ENCODE results near the gene R3HCC1L. TPM values are rescaled to one million over a fixed set of nuclear protein-coding genes. Genes with fewer than 3 reads are reported as not detected.

R3HCC1L gene
- total and polyA plus RNA-seq, 10 of the 15 experiments (the other 5 are each of a cell fraction or from before 2014, with no cell fraction given) = 11.3 to 20.3 (median 15.3) TPM

GRCh38 chr10:98244141-98244540 is 109.7 kb downstream of the R3HCC1L start (continued):
- no peak for TF ChIP-seq NKRF (conservative IDR thresholded peaks at IDR 0.05)
- TF ChIP-seq CBX3 (IDR thresholded peaks at IDR 0.05; ENCODE audit: borderline replicate concordance, low read depth) = no peak
- no peak for TF ChIP-seq YBX1 (IDR thresholded peaks at IDR 0.05)
- TF ChIP-seq FOXK2 (IDR thresholded peaks at IDR 0.05) = no peak

- intact Hi-C loops (cut with micrococcal nuclease; ENCODE audit: unreplicated experiment) = no loop called here
- Histone ChIP-seq H3K4me2 (ENCODE audit: control insufficient read depth, insufficient read depth) (no peak overlapping the region), H4K20me1 (ENCODE audit: control insufficient read depth, insufficient read depth) (no peaks in the 10 kb centered on the region), H2AFZ (ENCODE audit: control insufficient read depth, low read depth, low read length) (no peak overlapping the region), H3K79me2 (ENCODE audit: control insufficient read depth, insufficient read depth, low read length) (no peaks in the 10 kb centered on the region), H3K9me3 (replicated peaks; ENCODE audit: control insufficient read depth, insufficient read depth, low read length) (no peaks in the 10 kb centered on the region), H3K4me3 (no peak overlapping the region), H3K27ac (ENCODE audit: control insufficient read depth, insufficient read depth) (no peak overlapping the region), H3K4me1 (ENCODE audit: control insufficient read depth, insufficient read depth, low read length) (no peaks in the 10 kb centered on the region), H3K27me3 (replicated peaks in 1 of 2; ENCODE audit: control insufficient read depth in 2 of 2, insufficient read depth in 2 of 2, low read length in 1 of 2) (no peaks in the 10 kb centered on the region), H3K36me3 (ENCODE audit: control insufficient read depth in 2 of 2, insufficient read depth in 2 of 2, low read length in 1 of 2) (peaks cover 3 to 29% of the 10 kb centered on the region in 2 experiments), H3K9ac (ENCODE audit: control insufficient read depth, insufficient read depth, low read length) (no peak overlapping the region)
- ChIA-PET POLR2A (no interaction called here), RAD21 (ENCODE audit: unreplicated experiment) (no interaction called here), CTCF (interaction anchor here (0.6 to 1.2 kb wide), 4 partner anchors 74 to 214 kb away, joined by 3 read pairs; no protein-coding TSS in a partner anchor), SMC1A (ENCODE audit: uncharacterized antibody, unreplicated experiment) (no interaction called here)
- WGBS (ENCODE audit: insufficient coverage, insufficient replicate concordance, low lambda C conversion rate, missing lambda C conversion rate) = 97% methylated on average over 2 of the region's 2 CpGs
- FAIRE-seq = no peak
- ATAC-seq = no peak
- in situ Hi-C loops (cut with MboI) = no loop called here
- no peak for DNase-seq (ENCODE audit: low read depth, low spot score)
- BruUV-seq (replicated peaks) = no TSS peak
- TF ChIP-seq NFYA (IDR thresholded peaks at IDR 0.05; ENCODE audit: borderline replicate concordance, low read depth, low read length) = no peak
- TF ChIP-seq SREBF2 (IDR thresholded peaks at IDR 0.05; ENCODE audit: low read length) = no peak
- TF ChIP-seq CTCF (IDR thresholded peaks at IDR 0.05 in 2 of 3, conservative IDR thresholded peaks at IDR 0.05 in 1 of 3; ENCODE audit: control insufficient read depth in 2 of 3, extremely low read depth in 1 of 3, insufficient read depth in 1 of 3, low read depth in 3 of 3, low read length in 3 of 3) = no peak
- no peak for TF ChIP-seq SKIL (IDR thresholded peaks at IDR 0.05; ENCODE audit: low read depth, poor library complexity, severe bottlenecking)
- TF ChIP-seq ZZZ3 (IDR thresholded peaks at IDR 0.05; ENCODE audit: control insufficient read depth, insufficient read length, low read depth) = no peak
- TF ChIP-seq CREM (IDR thresholded peaks at IDR 0.05; ENCODE audit: low read depth) = no peak
- no peak for TF ChIP-seq SIN3A (IDR thresholded peaks at IDR 0.05; ENCODE audit: low read depth, low read length)
- no peak for TF ChIP-seq NRF1 (conservative IDR thresholded peaks at IDR 0.05; ENCODE audit: low read depth, low read length)
- no peak for TF ChIP-seq MTA2 (IDR thresholded peaks at IDR 0.05; ENCODE audit: low read depth)
- TF ChIP-seq FOXM1 (IDR thresholded peaks at IDR 0.05; ENCODE audit: low read depth, low read length) = no peak
- TF ChIP-seq MYB (IDR thresholded peaks at IDR 0.05; ENCODE audit: borderline replicate concordance, low read depth, low read length) = no peak
- no peak for TF ChIP-seq ZNF24 (IDR thresholded peaks at IDR 0.05)
- no peak for TF ChIP-seq DPF2 (IDR thresholded peaks at IDR 0.05)
- no peak for TF ChIP-seq SMAD5 (IDR thresholded peaks at IDR 0.05; ENCODE audit: low read depth)
- TF ChIP-seq BCL11A (IDR thresholded peaks at IDR 0.05; ENCODE audit: low read depth, low read length) = no peak
- no peak for TF ChIP-seq NR2C2 (IDR thresholded peaks at IDR 0.05; ENCODE audit: borderline replicate concordance, control insufficient read depth, insufficient read length, low read depth)
- no peak for TF ChIP-seq JUND (IDR thresholded peaks at IDR 0.05; ENCODE audit: low read depth, low read length)
Measured at GRCh38 chr10:98244586-98244985, 110.1 kb downstream of the R3HCC1L start.
